ENCODE measurements around the gene GLI3. TPM values are rescaled to one million over a fixed set of nuclear protein-coding genes. Genes with fewer than 3 reads are reported as not detected.

Gene GLI3
- total RNA-seq, 1 donor from 2014 or later = 9.0 TPM

DNA sequence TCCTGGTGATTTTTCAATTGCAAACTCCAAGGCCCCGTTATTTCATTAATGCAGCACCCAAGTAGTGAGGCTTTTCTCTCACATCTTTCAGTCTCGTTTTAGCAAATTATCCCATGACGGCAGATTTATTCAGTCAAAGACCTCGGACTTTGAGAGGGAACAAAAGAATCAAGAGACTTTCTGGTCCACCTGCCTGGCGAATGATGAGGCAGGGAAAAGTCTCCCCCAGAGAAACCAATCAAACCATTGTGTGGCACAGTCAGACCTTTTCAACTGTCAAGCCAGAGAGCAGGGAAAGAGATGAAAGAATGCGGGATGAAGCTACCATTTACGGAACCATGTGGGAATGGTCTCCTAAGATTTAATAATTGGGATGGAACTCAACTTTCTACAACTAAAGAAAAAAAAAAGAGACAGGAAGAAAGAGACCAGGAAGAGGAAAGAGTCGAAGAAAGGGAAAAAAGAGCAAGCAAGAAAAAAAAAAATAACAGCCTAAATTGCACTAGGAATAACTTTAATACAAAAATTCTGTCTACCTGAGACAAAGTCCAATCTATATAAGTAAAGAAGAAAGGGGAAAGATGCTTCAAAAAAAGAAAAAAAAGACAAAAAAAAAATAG, 22.8 kb downstream of the GLI3 start:
- H3K27me3 Mint-ChIP-seq = peaks cover 29% of the 10 kb centered on the region
- no peaks in the 10 kb centered on the region for H3K4me1 Mint-ChIP-seq (ENCODE audit: low read depth)
- no peak overlapping the region for H3K4me3 Mint-ChIP-seq (ENCODE audit: low read depth)
- H3K36me3 Mint-ChIP-seq (ENCODE audit: insufficient read depth) = no peaks in the 10 kb centered on the region
- H3K9me3 Mint-ChIP-seq (ENCODE audit: low read depth) = no peaks in the 10 kb centered on the region
- no peak for DNase-seq (ENCODE audit: low spot score, unreplicated experiment)
- TF ChIP-seq, protein P1, sequence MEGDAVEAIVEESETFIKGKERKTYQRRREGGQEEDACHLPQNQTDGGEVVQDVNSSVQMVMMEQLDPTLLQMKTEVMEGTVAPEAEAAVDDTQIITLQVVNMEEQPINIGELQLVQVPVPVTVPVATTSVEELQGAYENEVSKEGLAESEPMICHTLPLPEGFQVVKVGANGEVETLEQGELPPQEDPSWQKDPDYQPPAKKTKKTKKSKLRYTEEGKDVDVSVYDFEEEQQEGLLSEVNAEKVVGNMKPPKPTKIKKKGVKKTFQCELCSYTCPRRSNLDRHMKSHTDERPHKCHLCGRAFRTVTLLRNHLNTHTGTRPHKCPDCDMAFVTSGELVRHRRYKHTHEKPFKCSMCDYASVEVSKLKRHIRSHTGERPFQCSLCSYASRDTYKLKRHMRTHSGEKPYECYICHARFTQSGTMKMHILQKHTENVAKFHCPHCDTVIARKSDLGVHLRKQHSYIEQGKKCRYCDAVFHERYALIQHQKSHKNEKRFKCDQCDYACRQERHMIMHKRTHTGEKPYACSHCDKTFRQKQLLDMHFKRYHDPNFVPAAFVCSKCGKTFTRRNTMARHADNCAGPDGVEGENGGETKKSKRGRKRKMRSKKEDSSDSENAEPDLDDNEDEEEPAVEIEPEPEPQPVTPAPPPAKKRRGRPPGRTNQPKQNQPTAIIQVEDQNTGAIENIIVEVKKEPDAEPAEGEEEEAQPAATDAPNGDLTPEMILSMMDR (IDR thresholded peaks at IDR 0.05; ENCODE audit: unreplicated experiment) = no peak
- H3K27ac Mint-ChIP-seq = no peak overlapping the region

DNA sequence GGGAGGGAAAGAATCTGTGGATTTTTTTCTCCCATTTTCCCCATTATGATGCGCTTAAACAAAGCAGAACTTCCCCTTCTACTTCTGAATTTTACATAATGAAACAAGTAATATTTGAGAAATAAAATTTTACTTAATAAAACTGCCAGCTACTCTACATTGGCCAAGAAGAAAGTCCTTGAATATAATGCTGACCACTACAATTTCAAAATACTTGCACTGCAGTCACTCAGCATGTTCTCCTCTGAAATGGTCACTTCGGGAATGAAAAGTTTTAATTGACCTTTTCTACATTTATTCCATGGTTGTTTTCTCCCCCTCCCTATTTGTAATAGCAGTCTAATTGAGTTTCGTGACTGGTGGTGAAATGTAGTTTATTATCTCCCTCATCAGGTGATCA, 23.9 kb downstream of the GLI3 start:
- TF ChIP-seq, protein P1 (IDR thresholded peaks at IDR 0.05; ENCODE audit: unreplicated experiment) = no peak
- Mint-ChIP-seq H3K4me1 (ENCODE audit: low read depth) (no peaks in the 10 kb centered on the region), H3K27ac (no peak overlapping the region), H3K36me3 (ENCODE audit: insufficient read depth) (no peaks in the 10 kb centered on the region), H3K9me3 (ENCODE audit: low read depth) (no peaks in the 10 kb centered on the region), H3K4me3 (ENCODE audit: low read depth) (no peak overlapping the region), H3K27me3 (peaks cover 26% of the 10 kb centered on the region)
- no peak for DNase-seq (ENCODE audit: low spot score, unreplicated experiment)

DNA sequence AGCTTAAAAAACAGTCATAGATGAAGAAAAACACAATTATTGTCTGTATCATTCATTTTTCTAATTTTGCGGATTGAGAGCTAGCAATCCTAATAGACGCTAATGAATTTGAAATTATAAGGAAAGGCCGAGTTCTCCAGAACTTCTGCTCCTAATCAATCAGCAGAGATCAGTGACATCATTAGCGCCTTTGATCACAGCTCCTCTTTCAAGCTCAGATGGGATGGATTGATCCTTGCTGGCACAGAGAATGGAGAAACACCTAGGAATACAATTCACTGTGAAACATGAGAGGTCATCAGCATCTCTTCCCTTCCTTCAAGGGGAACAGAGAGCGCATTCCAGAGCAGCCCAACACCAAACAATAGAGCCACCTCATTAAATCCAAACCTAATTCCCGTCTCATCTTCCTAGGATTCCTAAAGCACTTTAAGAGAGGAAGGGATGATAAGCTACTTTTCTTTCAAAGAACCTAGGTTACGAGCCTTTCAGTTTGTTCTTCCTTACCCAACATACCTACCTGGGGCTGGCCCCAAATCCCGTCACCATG, 24.4 kb downstream of the GLI3 start:
- Mint-ChIP-seq H3K27ac (no peak overlapping the region), H3K4me3 (ENCODE audit: low read depth) (no peak overlapping the region), H3K9me3 (ENCODE audit: low read depth) (no peaks in the 10 kb centered on the region), H3K36me3 (ENCODE audit: insufficient read depth) (no peaks in the 10 kb centered on the region), H3K27me3 (peaks cover 22% of the 10 kb centered on the region), H3K4me1 (ENCODE audit: low read depth) (no peaks in the 10 kb centered on the region)
- no peak for DNase-seq (ENCODE audit: low spot score, unreplicated experiment)
- TF ChIP-seq, protein P1 (IDR thresholded peaks at IDR 0.05; ENCODE audit: unreplicated experiment) = no peak

DNA sequence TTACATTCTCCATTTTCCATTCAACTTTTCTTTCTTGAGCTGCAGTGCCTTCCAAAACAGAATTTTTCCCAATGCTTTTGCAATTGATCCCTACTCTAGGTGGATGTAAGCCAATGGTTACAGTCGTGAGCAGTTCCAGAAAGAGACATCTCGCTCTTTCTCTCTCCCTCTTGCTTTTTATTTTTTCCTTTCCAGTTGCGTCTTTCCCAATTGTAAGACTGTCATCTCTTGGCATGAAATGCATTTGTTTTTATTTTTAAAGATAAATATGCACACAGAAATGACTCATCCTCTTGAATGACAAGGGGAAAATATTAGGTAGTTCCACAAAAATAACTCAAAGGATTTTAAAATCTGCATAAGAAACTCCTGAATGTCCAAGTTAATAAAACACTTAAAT, 25.1 kb downstream of the GLI3 start:
- TF ChIP-seq, protein P1 (IDR thresholded peaks at IDR 0.05; ENCODE audit: unreplicated experiment) = no peak
- Mint-ChIP-seq H3K4me1 (ENCODE audit: low read depth) (no peaks in the 10 kb centered on the region), H3K4me3 (ENCODE audit: low read depth) (no peak overlapping the region), H3K9me3 (ENCODE audit: low read depth) (no peaks in the 10 kb centered on the region), H3K36me3 (ENCODE audit: insufficient read depth) (no peaks in the 10 kb centered on the region), H3K27me3 (peaks cover 18% of the 10 kb centered on the region), H3K27ac (no peak overlapping the region)
- DNase-seq (ENCODE audit: low spot score, unreplicated experiment) = no peak

DNA sequence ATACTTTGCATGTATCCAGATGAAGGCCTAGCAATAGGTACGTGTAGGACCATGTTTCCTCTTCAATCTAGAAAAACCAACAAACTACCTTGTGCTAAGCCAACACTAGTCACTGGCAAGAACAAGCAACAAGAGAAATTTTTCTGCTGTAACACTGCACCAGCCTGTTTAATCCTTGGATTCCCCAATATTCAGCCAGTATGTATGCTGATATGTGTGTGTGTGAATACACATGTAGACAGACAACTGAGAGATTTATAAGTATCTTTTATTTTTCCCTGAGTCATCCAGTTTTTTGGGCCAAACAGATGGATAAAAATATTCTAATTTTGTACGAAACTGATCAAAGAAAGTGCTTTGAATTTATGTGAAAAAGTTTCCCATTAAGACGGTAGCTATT, 26.2 kb downstream of the GLI3 start:
- Mint-ChIP-seq H3K27ac (no peak overlapping the region), H3K9me3 (ENCODE audit: low read depth) (no peaks in the 10 kb centered on the region), H3K27me3 (peaks cover 13% of the 10 kb centered on the region), H3K4me3 (ENCODE audit: low read depth) (no peak overlapping the region), H3K4me1 (ENCODE audit: low read depth) (no peaks in the 10 kb centered on the region), H3K36me3 (ENCODE audit: insufficient read depth) (no peaks in the 10 kb centered on the region)
- no peak for DNase-seq (ENCODE audit: low spot score, unreplicated experiment)
- TF ChIP-seq, protein P1 (IDR thresholded peaks at IDR 0.05; ENCODE audit: unreplicated experiment) = no peak
